ENCODE data around the gene RFK.

GRCh38 chr9:76401580-76402354 lies 7.5 kb upstream of the RFK start:
- TF ChIP-seq POLR2AphosphoS5 (IDR thresholded peaks at IDR 0.05) (no peak), CTCF (IDR thresholded peaks at IDR 0.05) (no peak), POLR2A (IDR thresholded peaks at IDR 0.05) (no peak), EP300 (IDR thresholded peaks at IDR 0.05) (no peak)

Measured in sigmoid colon (tissue), 4 donors.